ENCODE measurements around the gene MCFD2.

MCFD2 gene

GRCh38 chr2:46945671-46946070, 30.1 kb upstream of the MCFD2 start:
- ATAC-seq (ENCODE audit: low read depth) (no peak), DNase-seq (ENCODE audit: low spot score) (no peak)
- no peak overlapping the region for H3K27ac ChIP-seq (ENCODE audit: poor library complexity, severe bottlenecking)
- H3K36me3 ChIP-seq (ENCODE audit: low read depth), result peaks cover 32% of the 10 kb centered on the region
- TF ChIP-seq CTCF (IDR thresholded peaks at IDR 0.05; ENCODE audit: poor library complexity, severe bottlenecking), result no peak
- H3K4me3 ChIP-seq (ENCODE audit: severe bottlenecking), result no peak overlapping the region
- H3K27me3 ChIP-seq (ENCODE audit: insufficient read depth, poor library complexity, severe bottlenecking), result no peaks in the 10 kb centered on the region
- H3K4me1 ChIP-seq (ENCODE audit: insufficient read depth, poor library complexity, severe bottlenecking), result no peaks in the 10 kb centered on the region
- no peaks in the 10 kb centered on the region for H3K9me3 ChIP-seq (ENCODE audit: severe bottlenecking)

DNA sequence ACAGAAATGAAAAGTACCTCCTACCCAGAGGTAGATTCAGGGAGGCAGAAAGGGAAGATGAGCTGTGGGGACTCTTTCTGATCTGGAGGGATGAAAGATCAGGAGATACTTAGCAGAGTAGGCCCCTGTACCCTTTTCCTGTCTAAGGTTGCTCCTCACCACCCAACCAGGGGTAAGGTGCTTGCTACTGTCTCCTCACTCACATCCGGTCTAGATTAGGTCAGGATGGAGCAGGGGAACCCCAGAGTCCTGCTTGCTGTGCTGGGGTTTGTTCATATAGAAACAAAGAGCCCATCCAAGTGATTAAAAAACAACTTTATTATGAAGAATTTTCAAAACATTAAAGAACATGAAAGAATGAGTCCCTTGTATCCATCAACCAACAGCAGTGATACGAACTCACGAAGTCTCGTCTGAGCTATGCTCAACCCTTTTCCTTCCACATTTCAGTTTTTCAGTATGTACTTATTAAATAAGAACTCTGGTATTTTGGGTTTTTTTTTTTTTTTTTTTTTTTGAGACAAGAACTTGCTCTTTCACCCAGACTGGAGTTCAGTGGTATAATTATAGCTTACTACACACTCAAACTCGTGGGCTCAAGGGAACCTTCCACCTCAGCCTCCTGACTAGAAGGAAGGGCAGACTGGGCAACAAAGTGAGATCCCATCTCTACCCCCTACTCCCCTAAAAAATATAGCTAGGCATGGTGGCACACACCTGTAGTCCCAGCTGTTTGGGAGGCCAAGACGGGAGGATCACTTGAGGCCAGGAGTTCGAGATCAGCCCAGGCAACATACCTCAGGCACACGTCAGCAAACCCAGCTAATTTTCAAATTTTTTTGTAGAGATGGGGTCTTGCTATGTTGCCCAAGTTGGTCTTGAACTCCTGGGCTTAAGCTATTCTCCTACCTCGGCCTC, 28.5 kb upstream of the MCFD2 start:
- DNase-seq (ENCODE audit: low spot score) (no peak), ATAC-seq (ENCODE audit: low read depth) (no peak)
- Histone ChIP-seq H3K27me3 (ENCODE audit: insufficient read depth, poor library complexity, severe bottlenecking) (no peaks in the 10 kb centered on the region), H3K4me1 (ENCODE audit: insufficient read depth, poor library complexity, severe bottlenecking) (peaks cover 6% of the 10 kb centered on the region), H3K36me3 (ENCODE audit: low read depth) (peaks cover 28% of the 10 kb centered on the region), H3K27ac (ENCODE audit: poor library complexity, severe bottlenecking) (no peak overlapping the region), H3K4me3 (ENCODE audit: severe bottlenecking) (no peak overlapping the region), H3K9me3 (ENCODE audit: severe bottlenecking) (no peaks in the 10 kb centered on the region)
- no peak for TF ChIP-seq CTCF (IDR thresholded peaks at IDR 0.05; ENCODE audit: poor library complexity, severe bottlenecking)

- Histone ChIP-seq H3K4me3 (ENCODE audit: severe bottlenecking) (peak overlapping the region; percentile 96), H3K9me3 (ENCODE audit: severe bottlenecking) (no peaks in the 10 kb centered on the region), H3K27me3 (ENCODE audit: insufficient read depth, poor library complexity, severe bottlenecking) (no peaks in the 10 kb centered on the region), H3K36me3 (ENCODE audit: low read depth) (peaks cover 28% of the 10 kb centered on the region), H3K4me1 (ENCODE audit: insufficient read depth, poor library complexity, severe bottlenecking) (peaks cover 6% of the 10 kb centered on the region), H3K27ac (ENCODE audit: poor library complexity, severe bottlenecking) (no peak overlapping the region)
- ATAC-seq (ENCODE audit: low read depth), result no peak
- TF ChIP-seq CTCF (IDR thresholded peaks at IDR 0.05; ENCODE audit: poor library complexity, severe bottlenecking), result no peak
- no peak for DNase-seq (ENCODE audit: low spot score)
These were observed 27.5 kb upstream of the MCFD2 start for GRCh38 chr2:46942891-46943626.

- peak overlapping the region; percentile 96 for H3K4me3 ChIP-seq (ENCODE audit: severe bottlenecking)
- peak overlapping the region; percentile 82 for H3K27ac ChIP-seq (ENCODE audit: poor library complexity, severe bottlenecking)
- no peak for TF ChIP-seq CTCF (IDR thresholded peaks at IDR 0.05; ENCODE audit: poor library complexity, severe bottlenecking)
- H3K4me1 ChIP-seq (ENCODE audit: insufficient read depth, poor library complexity, severe bottlenecking), result peaks cover 6% of the 10 kb centered on the region
- peaks cover 22% of the 10 kb centered on the region for H3K36me3 ChIP-seq (ENCODE audit: low read depth)
- no peak for DNase-seq (ENCODE audit: low spot score)
- ATAC-seq (ENCODE audit: low read depth), result peak; percentile 24
- no peaks in the 10 kb centered on the region for H3K27me3 ChIP-seq (ENCODE audit: insufficient read depth, poor library complexity, severe bottlenecking)
- no peaks in the 10 kb centered on the region for H3K9me3 ChIP-seq (ENCODE audit: severe bottlenecking)
These were observed 26.5 kb upstream of the MCFD2 start for GRCh38 chr2:46942143-46942526.
